ENCODE measurements around the gene CFAP54.

CFAP54 gene

GRCh38 chr12:96456265-96456974, 33.0 kb upstream of the CFAP54 start:
- no peak for TF ChIP-seq FOXP2 (optimal IDR thresholded peaks at IDR 0.05; ENCODE audit: borderline replicate concordance, extremely low read depth, extremely low read length, insufficient read depth)
- TF ChIP-seq, protein P1, sequence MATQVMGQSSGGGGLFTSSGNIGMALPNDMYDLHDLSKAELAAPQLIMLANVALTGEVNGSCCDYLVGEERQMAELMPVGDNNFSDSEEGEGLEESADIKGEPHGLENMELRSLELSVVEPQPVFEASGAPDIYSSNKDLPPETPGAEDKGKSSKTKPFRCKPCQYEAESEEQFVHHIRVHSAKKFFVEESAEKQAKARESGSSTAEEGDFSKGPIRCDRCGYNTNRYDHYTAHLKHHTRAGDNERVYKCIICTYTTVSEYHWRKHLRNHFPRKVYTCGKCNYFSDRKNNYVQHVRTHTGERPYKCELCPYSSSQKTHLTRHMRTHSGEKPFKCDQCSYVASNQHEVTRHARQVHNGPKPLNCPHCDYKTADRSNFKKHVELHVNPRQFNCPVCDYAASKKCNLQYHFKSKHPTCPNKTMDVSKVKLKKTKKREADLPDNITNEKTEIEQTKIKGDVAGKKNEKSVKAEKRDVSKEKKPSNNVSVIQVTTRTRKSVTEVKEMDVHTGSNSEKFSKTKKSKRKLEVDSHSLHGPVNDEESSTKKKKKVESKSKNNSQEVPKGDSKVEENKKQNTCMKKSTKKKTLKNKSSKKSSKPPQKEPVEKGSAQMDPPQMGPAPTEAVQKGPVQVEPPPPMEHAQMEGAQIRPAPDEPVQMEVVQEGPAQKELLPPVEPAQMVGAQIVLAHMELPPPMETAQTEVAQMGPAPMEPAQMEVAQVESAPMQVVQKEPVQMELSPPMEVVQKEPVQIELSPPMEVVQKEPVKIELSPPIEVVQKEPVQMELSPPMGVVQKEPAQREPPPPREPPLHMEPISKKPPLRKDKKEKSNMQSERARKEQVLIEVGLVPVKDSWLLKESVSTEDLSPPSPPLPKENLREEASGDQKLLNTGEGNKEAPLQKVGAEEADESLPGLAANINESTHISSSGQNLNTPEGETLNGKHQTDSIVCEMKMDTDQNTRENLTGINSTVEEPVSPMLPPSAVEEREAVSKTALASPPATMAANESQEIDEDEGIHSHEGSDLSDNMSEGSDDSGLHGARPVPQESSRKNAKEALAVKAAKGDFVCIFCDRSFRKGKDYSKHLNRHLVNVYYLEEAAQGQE (IDR thresholded peaks at IDR 0.05; ENCODE audit: insufficient read depth in 1 of 2, low read depth in 2 of 2, low read length in 2 of 2), result no peak
- no peak for TF ChIP-seq SIN3A (IDR thresholded peaks at IDR 0.05; ENCODE audit: borderline replicate concordance, insufficient read depth, low read length)
- no peak for TF ChIP-seq TAF1 (IDR thresholded peaks at IDR 0.05; ENCODE audit: borderline replicate concordance, insufficient read depth, low read length)
- no peak for TF ChIP-seq POLR2AphosphoS5 (IDR thresholded peaks at IDR 0.05; ENCODE audit: low read depth, low read length)

DNA sequence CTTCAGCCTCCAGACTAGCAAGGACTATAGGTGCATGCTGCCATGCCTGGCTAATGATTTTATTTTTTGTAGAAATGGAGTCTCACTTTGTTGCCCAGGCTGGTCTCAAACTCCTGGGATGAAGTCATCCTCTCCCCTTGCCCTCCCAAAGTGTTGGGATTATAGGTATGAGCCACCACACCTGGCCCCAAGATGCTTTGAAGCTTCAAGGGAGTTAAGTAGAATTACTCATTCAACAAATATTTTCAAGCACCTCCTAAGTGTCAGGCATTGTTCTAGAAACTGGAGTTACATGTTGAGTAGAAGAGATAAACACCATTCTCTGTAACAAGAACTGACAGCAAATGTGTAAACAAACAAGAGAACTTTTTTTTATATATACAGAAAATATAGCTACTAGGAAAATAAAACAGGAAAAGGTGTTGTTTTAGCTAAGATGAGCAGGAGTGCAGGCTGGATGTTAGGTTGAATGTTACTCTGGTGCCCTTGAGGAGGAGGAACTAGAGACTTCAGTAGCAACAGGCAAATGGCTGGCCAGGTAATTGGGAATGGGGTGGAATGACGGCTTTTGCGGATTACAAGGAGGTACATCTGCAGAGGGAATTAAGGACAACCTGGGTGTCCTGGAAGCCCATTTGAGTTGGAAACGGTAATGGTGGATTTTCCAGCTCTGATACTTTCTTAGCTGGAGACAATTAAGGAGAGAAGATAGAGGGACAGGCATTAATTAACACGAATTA, 32.0 kb upstream of the CFAP54 start:
- no peak for TF ChIP-seq FOXP2 (optimal IDR thresholded peaks at IDR 0.05; ENCODE audit: borderline replicate concordance, extremely low read depth, extremely low read length, insufficient read depth)
- no peak for TF ChIP-seq SIN3A (IDR thresholded peaks at IDR 0.05; ENCODE audit: borderline replicate concordance, insufficient read depth, low read length)
- no peak for TF ChIP-seq POLR2AphosphoS5 (IDR thresholded peaks at IDR 0.05; ENCODE audit: low read depth, low read length)
- TF ChIP-seq TAF1 (IDR thresholded peaks at IDR 0.05; ENCODE audit: borderline replicate concordance, insufficient read depth, low read length), result no peak
- TF ChIP-seq, protein P1 (IDR thresholded peaks at IDR 0.05; ENCODE audit: insufficient read depth in 1 of 2, low read depth in 2 of 2, low read length in 2 of 2), result no peak

DNA sequence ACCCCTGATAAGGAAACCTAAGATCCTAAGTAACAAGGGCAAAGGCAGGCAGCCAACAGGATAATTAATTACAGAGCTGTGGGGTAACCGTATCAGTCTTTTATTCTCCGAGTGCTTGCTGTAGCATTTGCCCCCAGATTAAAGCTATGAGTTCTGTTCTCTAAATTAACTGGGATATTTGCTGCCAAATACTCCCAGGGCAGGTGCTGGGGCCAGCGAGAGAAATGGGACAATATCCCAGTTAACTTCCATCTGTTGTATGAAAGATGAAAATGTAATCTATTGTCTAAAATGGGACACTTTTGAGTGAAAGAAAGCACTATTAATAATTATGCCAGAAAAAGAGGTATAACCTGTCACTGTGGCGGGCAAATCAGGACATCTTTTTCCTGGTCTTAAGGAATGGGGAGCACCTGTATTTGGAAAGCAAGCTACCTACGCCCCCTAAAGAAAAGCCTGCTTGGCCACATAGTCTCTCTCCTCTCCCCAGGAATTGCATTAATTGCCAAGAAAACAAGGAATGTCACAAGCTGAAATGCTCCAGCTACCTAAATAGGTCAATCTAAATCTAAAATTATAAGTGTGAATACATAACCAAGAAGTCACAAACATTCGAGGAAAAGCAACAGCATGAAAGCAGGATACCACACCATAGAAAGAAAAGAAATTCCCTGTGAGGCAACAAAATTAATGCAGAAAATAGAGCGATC, 26.7 kb upstream of the CFAP54 start:
- no peak for TF ChIP-seq SIN3A (IDR thresholded peaks at IDR 0.05; ENCODE audit: borderline replicate concordance, insufficient read depth, low read length)
- TF ChIP-seq POLR2AphosphoS5 (IDR thresholded peaks at IDR 0.05; ENCODE audit: low read depth, low read length), result no peak
- TF ChIP-seq, protein P1 (IDR thresholded peaks at IDR 0.05; ENCODE audit: insufficient read depth in 1 of 2, low read depth in 2 of 2, low read length in 2 of 2), result no peak
- TF ChIP-seq TAF1 (IDR thresholded peaks at IDR 0.05; ENCODE audit: borderline replicate concordance, insufficient read depth, low read length), result no peak
- TF ChIP-seq FOXP2 (optimal IDR thresholded peaks at IDR 0.05; ENCODE audit: borderline replicate concordance, extremely low read depth, extremely low read length, insufficient read depth), result no peak

DNA sequence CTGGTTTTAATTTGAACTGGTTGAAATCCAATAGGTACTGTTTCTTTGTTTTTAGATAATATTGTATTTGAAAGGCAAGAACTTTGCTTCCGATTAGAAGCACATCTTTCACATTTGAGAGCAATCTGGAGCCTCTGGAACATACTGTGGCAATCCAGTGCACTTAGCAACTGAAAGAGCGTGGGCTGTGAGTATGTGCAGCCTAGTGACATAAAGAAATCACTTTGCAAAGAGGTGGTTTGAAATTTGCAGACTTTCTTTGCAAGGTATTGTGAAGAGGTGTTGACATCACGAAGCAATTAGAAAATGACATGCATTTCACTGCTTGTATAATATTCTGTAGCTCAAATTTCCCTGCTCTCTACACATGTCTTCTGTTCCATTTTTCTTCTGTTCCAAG, 23.5 kb upstream of the CFAP54 start:
- TF ChIP-seq, protein P1 (IDR thresholded peaks at IDR 0.05; ENCODE audit: insufficient read depth in 1 of 2, low read depth in 2 of 2, low read length in 2 of 2), result no peak
- TF ChIP-seq POLR2AphosphoS5 (IDR thresholded peaks at IDR 0.05; ENCODE audit: low read depth, low read length) (no peak), FOXP2 (optimal IDR thresholded peaks at IDR 0.05; ENCODE audit: borderline replicate concordance, extremely low read depth, extremely low read length, insufficient read depth) (no peak), TAF1 (IDR thresholded peaks at IDR 0.05; ENCODE audit: borderline replicate concordance, insufficient read depth, low read length) (no peak), SIN3A (IDR thresholded peaks at IDR 0.05; ENCODE audit: borderline replicate concordance, insufficient read depth, low read length) (no peak)
